Vagina (tissue), 2 donors: ENCODE data around the gene TRANK1. TPM values are rescaled to one million over a fixed set of nuclear protein-coding genes. Genes with fewer than 3 reads are reported as not detected.

Experiments used
- DNase-seq, 2 donors: peaks; one replicate each; pipeline ENCODE4 v3.0.0-alpha.2; 2017; ENCODE audit errors: extremely low spot score in 2 of 2
- H3K27ac ChIP-seq: fragments of 200-600 bp; sonication (generic); one replicate; pipeline ENCODE4 v1.5.1; 2019
- H3K27me3 ChIP-seq: fragments of 200-600 bp; sonication (generic); one replicate; pipeline ENCODE4 v1.5.1; 2019
- H3K36me3 ChIP-seq, 2 donors: fragments of 200-600 bp; sonication (generic); one replicate each; pipeline ENCODE4 v1.5.1; 2017 to 2019
- H3K4me1 ChIP-seq: fragments of 200-600 bp; sonication (generic); one replicate; pipeline ENCODE4 v1.5.1; 2019
- H3K4me3 ChIP-seq, 2 donors: fragments of 200-600 bp; sonication (generic); 1 replicate in 1 of 2; 2 replicates in 1 of 2; pipeline ENCODE4 v1.5.1; 2016 to 2019
- H3K9me3 ChIP-seq: fragments of 200-600 bp; sonication (generic); one replicate; pipeline ENCODE4 v1.5.1; 2019
- CTCF ChIP-seq, 3 experiments: fragments of 450-650 bp in 2 of 3; fragments of 200-600 bp in 1 of 3; sonication (generic) in 1 of 3; IDR thresholded peaks; one replicate each; pipeline ENCODE4 v1.5.1; 2017 to 2019; ENCODE audit warnings: antibody characterized with exemption in 3 of 3, mild to moderate bottlenecking in 2 of 3, moderate library complexity in 2 of 3
- POLR2A ChIP-seq, 2 donors: fragments of 450-650 bp; IDR thresholded peaks; one replicate each; pipeline ENCODE4 v1.6.1; 2017; ENCODE audit warnings: antibody characterized with exemption in 2 of 2, mild to moderate bottlenecking in 2 of 2, moderate library complexity in 2 of 2
- POLR2AphosphoS5 ChIP-seq, 2 donors: sonication (generic); formaldehyde crosslinking; IDR thresholded peaks; one replicate each; pipeline ENCODE4 v1.9.0; 2017; ENCODE audit warnings: antibody characterized with exemption in 2 of 2, mild to moderate bottlenecking in 2 of 2, low read depth in 1 of 2; ENCODE audit not compliant: insufficient read depth in 1 of 2
- intact Hi-C: fragments of 100-400 bp; cut with DNase I; formaldehyde crosslinking; loops from one replicate; pipeline ENCODE4 v1.15.1; 2023
- total RNA-seq: library from RNA; depleted of rRNA; stranded (reverse); fragments of >200 nt; gene quantifications from one replicate; pipeline ENCODE4 v1.2.3, GENCODE V29; 2016

Gene TRANK1
- total RNA-seq, 1 donor from 2014 or later, result 17.7 TPM

DNA sequence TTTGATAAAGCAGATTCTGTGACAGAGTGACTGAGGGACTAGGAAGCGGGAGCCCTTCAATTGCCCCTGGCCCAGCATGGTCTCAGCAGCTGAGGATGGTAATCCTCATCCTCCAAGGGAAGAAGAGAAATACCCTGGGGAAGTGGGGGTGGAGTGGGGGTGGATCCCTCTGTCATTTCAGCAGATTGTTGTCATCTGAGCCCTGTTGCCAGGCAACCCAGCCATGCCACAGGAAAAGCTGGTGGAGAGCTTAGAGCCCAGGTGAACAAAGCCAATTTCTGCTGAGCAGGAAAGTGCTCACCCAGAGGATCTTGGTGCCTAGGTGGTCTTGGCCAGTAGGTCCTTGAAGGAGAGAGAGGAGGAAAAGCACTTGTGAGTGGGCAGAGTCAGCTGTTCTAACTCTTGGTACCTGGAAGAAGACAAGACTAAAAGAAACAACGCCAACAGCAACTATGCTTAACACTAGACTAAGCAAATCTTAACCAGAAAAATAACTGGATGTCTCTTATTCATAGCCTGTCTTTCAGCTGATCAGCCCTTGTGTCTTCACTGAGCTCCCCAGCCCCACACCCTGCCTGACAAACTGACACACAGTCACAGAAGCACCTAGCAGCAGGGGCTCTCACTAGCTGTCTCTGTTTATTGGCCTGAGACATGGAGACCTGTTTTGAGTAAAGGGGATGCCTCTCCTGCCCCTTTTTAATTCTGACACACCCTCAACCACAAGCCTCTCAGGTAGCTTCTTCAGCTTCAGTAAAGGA lies 140.4 kb downstream of the TRANK1 start:
- Histone ChIP-seq H3K27me3 (no peaks in the 10 kb centered on the region), H3K36me3 (no peaks in the 10 kb centered on the region), H3K4me3 (no peak overlapping the region), H3K9me3 (peaks cover 3% of the 10 kb centered on the region), H3K4me1 (no peaks in the 10 kb centered on the region), H3K27ac (no peak overlapping the region)
- DNase-seq, result no peak
- TF ChIP-seq POLR2A (IDR thresholded peaks at IDR 0.05) (no peak), CTCF (IDR thresholded peaks at IDR 0.05) (no peak), POLR2AphosphoS5 (IDR thresholded peaks at IDR 0.05; ENCODE audit: insufficient read depth in 1 of 2, low read depth in 1 of 2) (no peak)
- intact Hi-C loops, result no loop called here

DNA sequence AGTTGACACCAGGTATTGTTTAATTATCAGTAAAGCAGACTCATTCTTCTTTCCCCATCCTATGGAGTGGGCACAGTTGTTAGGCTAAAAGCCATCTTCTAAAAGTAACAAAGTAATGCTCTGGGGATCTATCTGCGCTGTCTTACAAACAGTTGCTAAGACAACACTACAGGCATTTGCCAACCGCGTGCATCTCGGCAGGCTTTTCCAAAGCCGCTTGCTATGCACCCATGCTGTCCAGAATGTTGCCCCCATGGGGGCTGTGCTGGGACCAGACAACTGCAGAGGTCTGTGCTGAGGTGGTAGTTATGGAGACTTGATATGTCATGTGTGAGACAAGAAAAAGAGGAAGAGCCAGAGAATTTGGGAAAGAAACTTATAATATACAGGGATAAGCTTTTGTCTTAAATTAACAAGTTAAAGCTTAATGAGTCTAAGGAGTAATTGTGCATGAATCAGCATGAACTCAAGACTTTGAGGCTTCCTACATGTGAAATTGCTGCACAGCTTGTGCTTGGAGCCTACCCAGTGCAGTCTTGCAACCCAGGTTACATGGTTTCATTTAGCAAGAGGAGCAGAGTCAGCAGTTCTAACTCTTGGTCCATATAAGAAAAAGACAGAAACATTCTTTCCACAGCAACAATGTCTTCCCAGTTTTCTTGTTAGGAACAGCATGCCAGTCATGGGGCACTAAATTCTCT lies 141.6 kb downstream of the TRANK1 start:
- H3K36me3 ChIP-seq, result no peaks in the 10 kb centered on the region
- H3K27ac ChIP-seq, result no peak overlapping the region
- no peak overlapping the region for H3K4me3 ChIP-seq
- TF ChIP-seq POLR2AphosphoS5 (IDR thresholded peaks at IDR 0.05; ENCODE audit: insufficient read depth in 1 of 2, low read depth in 1 of 2) (no peak), CTCF (IDR thresholded peaks at IDR 0.05) (no peak), POLR2A (IDR thresholded peaks at IDR 0.05) (no peak)
- DNase-seq, result no peak
- intact Hi-C loops, result no loop called here
- H3K4me1 ChIP-seq, result no peaks in the 10 kb centered on the region
- H3K27me3 ChIP-seq, result no peaks in the 10 kb centered on the region
- H3K9me3 ChIP-seq, result peaks cover 3% of the 10 kb centered on the region

DNA sequence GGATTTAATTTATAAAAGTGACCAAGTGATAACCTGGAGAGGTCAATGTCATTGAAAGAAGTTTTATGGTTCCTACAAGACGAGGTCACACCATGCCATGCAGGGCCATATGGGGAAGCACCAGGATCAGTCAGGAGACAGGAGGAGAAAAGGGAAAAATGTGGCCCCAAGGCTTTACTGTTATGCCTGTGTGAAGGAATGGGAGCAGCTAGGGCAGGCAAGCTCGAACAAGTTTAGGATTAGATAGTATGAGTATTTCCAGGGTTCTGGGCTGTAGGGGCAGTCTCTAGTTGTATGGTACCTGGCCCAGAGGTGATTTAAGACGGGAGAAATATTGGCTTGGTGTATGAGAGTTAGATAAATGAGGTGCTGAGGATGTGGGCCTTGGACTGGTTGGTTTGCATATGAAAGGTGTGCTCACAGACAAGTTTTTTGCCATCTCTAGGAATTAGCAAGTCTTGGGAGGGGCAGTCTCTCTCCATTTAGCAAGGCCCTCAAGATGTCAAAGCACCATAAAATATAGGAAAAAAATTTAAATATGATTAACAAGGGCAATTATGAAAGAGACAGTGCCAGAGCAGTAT lies 144.2 kb downstream of the TRANK1 start:
- H3K4me3 ChIP-seq, result no peak overlapping the region
- DNase-seq, result no peak
- no peaks in the 10 kb centered on the region for H3K4me1 ChIP-seq
- no peaks in the 10 kb centered on the region for H3K27me3 ChIP-seq
- TF ChIP-seq POLR2A (IDR thresholded peaks at IDR 0.05) (no peak), CTCF (IDR thresholded peaks at IDR 0.05) (no peak), POLR2AphosphoS5 (IDR thresholded peaks at IDR 0.05; ENCODE audit: insufficient read depth in 1 of 2, low read depth in 1 of 2) (no peak)
- H3K9me3 ChIP-seq, result peaks cover 3% of the 10 kb centered on the region
- intact Hi-C loops, result no loop called here
- no peaks in the 10 kb centered on the region for H3K36me3 ChIP-seq
- H3K27ac ChIP-seq, result no peak overlapping the region

DNA sequence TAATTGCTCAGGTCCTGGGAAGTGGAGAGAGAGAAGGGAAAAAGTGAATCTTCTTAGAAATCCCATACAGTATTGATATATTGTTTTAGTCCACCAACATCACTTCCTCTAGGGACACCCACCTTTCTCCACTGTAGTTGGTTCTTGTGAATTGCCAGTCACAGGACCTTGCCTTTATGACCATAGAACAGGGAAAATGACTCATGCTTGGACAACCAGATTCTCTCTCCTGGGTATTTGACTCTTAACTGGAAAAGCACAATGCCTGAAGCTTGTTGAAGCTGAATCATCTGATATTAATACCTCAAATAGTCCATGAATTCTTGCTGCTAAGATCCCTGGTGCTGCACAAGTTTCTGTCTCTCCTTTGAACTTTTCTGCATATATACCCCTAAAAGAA lies 148.0 kb downstream of the TRANK1 start:
- Histone ChIP-seq H3K27me3 (no peaks in the 10 kb centered on the region), H3K27ac (no peak overlapping the region)
- TF ChIP-seq POLR2AphosphoS5 (IDR thresholded peaks at IDR 0.05; ENCODE audit: insufficient read depth in 1 of 2, low read depth in 1 of 2), result no peak
- TF ChIP-seq POLR2A (IDR thresholded peaks at IDR 0.05), result no peak
- TF ChIP-seq CTCF (IDR thresholded peaks at IDR 0.05), result no peak

More for the DNA sequence above, 148.0 kb downstream of the TRANK1 start:
- Histone ChIP-seq H3K36me3 (no peaks in the 10 kb centered on the region), H3K4me1 (no peaks in the 10 kb centered on the region), H3K9me3 (no peaks in the 10 kb centered on the region), H3K4me3 (no peak overlapping the region)
- DNase-seq, result no peak
- intact Hi-C loops, result no loop called here
